ENCODE data around the gene POU2F1. TPM values are rescaled to one million over a fixed set of nuclear protein-coding genes. Genes with fewer than 3 reads are reported as not detected.

Gene POU2F1
- total and polyA plus RNA-seq, 2 experiments from 2014 or later = 38.8 to 66.1 TPM

- TF ChIP-seq ZNF462 (CRISPR knock-in tag; IDR thresholded peaks at IDR 0.05) (no peak), STAT1 (IDR thresholded peaks at IDR 0.05; ENCODE audit: unreplicated experiment) (no peak)
Measured at GRCh38 chr1:167258858-167259257, 38.2 kb downstream of the POU2F1 start (continued).

- Mint-ChIP-seq H3K27ac (no peak overlapping the region), H3K27me3 (ENCODE audit: insufficient read depth, low read depth, poor library complexity) (no peaks in the 10 kb centered on the region), H3K4me1 (peaks cover 2% of the 10 kb centered on the region; the same call in 1 of the 3 replicates), H3K4me3 (no peak overlapping the region), H3K36me3 (ENCODE audit: low read depth) (peaks cover 5% of the 10 kb centered on the region; the same call in 1 of the 3 replicates), H3K9me3 (no peaks in the 10 kb centered on the region)
- H3K27me3 ChIP-seq (ENCODE audit: insufficient read depth) = no peaks in the 10 kb centered on the region
- H3K4me3 ChIP-seq = no peak overlapping the region
- no peaks in the 10 kb centered on the region for H3F3A ChIP-seq (replicated peaks; ENCODE audit: low read depth)
- H4K20me1 ChIP-seq (replicated peaks; ENCODE audit: insufficient read depth) = peaks cover 66% of the 10 kb centered on the region
- H3K27ac ChIP-seq (ENCODE audit: low read depth) = no peak overlapping the region
- no peak for DNase-seq (ENCODE audit: low spot score)
- H3K79me2 ChIP-seq (replicated peaks; ENCODE audit: insufficient read depth) = peaks cover 96% of the 10 kb centered on the region
- H3K4me1 ChIP-seq (ENCODE audit: insufficient read depth) = no peaks in the 10 kb centered on the region
- no peak overlapping the region for H2AFZ ChIP-seq
- no peaks in the 10 kb centered on the region for H3K9me2 ChIP-seq (ENCODE audit: insufficient read depth)
- H3K36me3 ChIP-seq (ENCODE audit: insufficient read depth) = no peaks in the 10 kb centered on the region
- H3K4me2 ChIP-seq = no peak overlapping the region
- no peak for ATAC-seq
- no peak for TF ChIP-seq CTCF (conservative IDR thresholded peaks at IDR 0.05; ENCODE audit: low read depth in 2 of 2)
- TF ChIP-seq NANOG (IDR thresholded peaks at IDR 0.05; ENCODE audit: borderline replicate concordance) = no peak
- TF ChIP-seq EZH2 (IDR thresholded peaks at IDR 0.05; ENCODE audit: low read depth, unreplicated experiment) = no peak
- TF ChIP-seq CREB1 (CRISPR knock-in tag; IDR thresholded peaks at IDR 0.05; ENCODE audit: low read depth) = no peak
- TF ChIP-seq EZH2phosphoT487 (IDR thresholded peaks at IDR 0.05; ENCODE audit: unreplicated experiment) = no peak
- no peak for TF ChIP-seq JUNB (IDR thresholded peaks at IDR 0.05; ENCODE audit: unreplicated experiment)
- TF ChIP-seq STAT1 (IDR thresholded peaks at IDR 0.05; ENCODE audit: unreplicated experiment) = no peak
- TF ChIP-seq ZNF331 (CRISPR knock-in tag; IDR thresholded peaks at IDR 0.05; ENCODE audit: low read depth) = no peak
- no peak for TF ChIP-seq REST (IDR thresholded peaks at IDR 0.05; ENCODE audit: unreplicated experiment)
- TF ChIP-seq ETS1 (IDR thresholded peaks at IDR 0.05) = no peak
Measured at GRCh38 chr1:167262836-167263235, 42.1 kb downstream of the POU2F1 start.
